HG03442 (cell line): ENCODE measurements around the gene WASHC2C.
"Not testable (repeated sequence)": the region's sequence is repeated elsewhere in the genome, so short reads cannot be mapped to it uniquely, and the experiment has no call there.

ENCODE experiments used
- ATAC-seq: cut with Tn5 transposase; IDR thresholded peaks from one replicate; pipeline ENCODE4 v1.9.1; 2021; ENCODE audit warnings: mild to moderate bottlenecking, moderate library complexity; ENCODE audit not compliant: unreplicated experiment

WASHC2C gene

GRCh38 chr10:45726703-45727420 is at the start of gene WASHC2C:
Gene WASHC2C, plus strand, starts transcription at chr10:45727266. Its CDS starts 52 bp downstream, at chr10:45727318.
- peak; percentile 90 for ATAC-seq

- ATAC-seq: not testable (repeated sequence)
Observed at GRCh38 chr10:45678467-45678866, 48.6 kb upstream of the WASHC2C start.

- ATAC-seq: peak; percentile 93
Observed at GRCh38 chr10:45710200-45710796, 16.8 kb upstream of the WASHC2C start.

GRCh38 chr10:45711223-45711622 is 15.8 kb upstream of the WASHC2C start:
- ATAC-seq: not testable (repeated sequence)

GRCh38 chr10:45717053-45717452 is 10.0 kb upstream of the WASHC2C start:
- not testable (repeated sequence) for ATAC-seq

GRCh38 chr10:45717642-45718041 is 9.4 kb upstream of the WASHC2C start:
- not testable (repeated sequence) for ATAC-seq

- ATAC-seq: not testable (repeated sequence)
Observed at GRCh38 chr10:45721503-45721902, 5.6 kb upstream of the WASHC2C start.

- ATAC-seq: not testable (repeated sequence)
Observed at GRCh38 chr10:45723851-45724250, 3.2 kb upstream of the WASHC2C start.

- peak; percentile 58 for ATAC-seq
Observed at GRCh38 chr10:45727421-45727965, 427 bp downstream of the WASHC2C start.

- not testable (repeated sequence) for ATAC-seq
Observed at GRCh38 chr10:45734449-45734848, 7.4 kb downstream of the WASHC2C start.

GRCh38 chr10:45734867-45735266 is 7.8 kb downstream of the WASHC2C start:
- ATAC-seq: not testable (repeated sequence)

- not testable (repeated sequence) for ATAC-seq
Observed at GRCh38 chr10:45741559-45741958, 14.5 kb downstream of the WASHC2C start.

- ATAC-seq: not testable (repeated sequence)
Observed at GRCh38 chr10:45742014-45742413, 14.9 kb downstream of the WASHC2C start.

- not testable (repeated sequence) for ATAC-seq
Observed at GRCh38 chr10:45751141-45751540, 24.1 kb downstream of the WASHC2C start.

GRCh38 chr10:45752210-45752609 is 25.1 kb downstream of the WASHC2C start:
- ATAC-seq: not testable (repeated sequence)

GRCh38 chr10:45753979-45754495 is 27.0 kb downstream of the WASHC2C start:
- not testable (repeated sequence) for ATAC-seq

- not testable (repeated sequence) for ATAC-seq
Observed at GRCh38 chr10:45755083-45755482, 28.0 kb downstream of the WASHC2C start.

- not testable (repeated sequence) for ATAC-seq
Observed at GRCh38 chr10:45756065-45756464, 29.0 kb downstream of the WASHC2C start.

GRCh38 chr10:45757661-45758396 is 30.8 kb downstream of the WASHC2C start:
- not testable (repeated sequence) for ATAC-seq

GRCh38 chr10:45761622-45762021 is 34.6 kb downstream of the WASHC2C start:
- ATAC-seq: peak; percentile 69

- not testable (repeated sequence) for ATAC-seq
Observed at GRCh38 chr10:45763037-45763436, 36.0 kb downstream of the WASHC2C start.
